SK-N-MC (cell line): ENCODE data around the gene KLHL15.

Experiments
- EZH2 ChIP-seq: fragments of 200-600 bp; sonication (generic); IDR thresholded peaks from one replicate; pipeline ENCODE4 v1.6.1; 2017; ENCODE audit warnings: antibody characterized with exemption
- FOXP2 ChIP-seq: optimal IDR thresholded peaks from 2 replicates; pipeline ENCODE3; 2011; ENCODE audit warnings: mild to moderate bottlenecking, moderate library complexity; ENCODE audit not compliant: insufficient read depth; ENCODE audit errors: extremely low read length, control extremely low read depth
- POLR2AphosphoS5 ChIP-seq: IDR thresholded peaks from 2 replicates; pipeline ENCODE4 v1.6.1; 2012; ENCODE audit warnings: mild to moderate bottlenecking, low read depth, low read length, borderline replicate concordance

DNA sequence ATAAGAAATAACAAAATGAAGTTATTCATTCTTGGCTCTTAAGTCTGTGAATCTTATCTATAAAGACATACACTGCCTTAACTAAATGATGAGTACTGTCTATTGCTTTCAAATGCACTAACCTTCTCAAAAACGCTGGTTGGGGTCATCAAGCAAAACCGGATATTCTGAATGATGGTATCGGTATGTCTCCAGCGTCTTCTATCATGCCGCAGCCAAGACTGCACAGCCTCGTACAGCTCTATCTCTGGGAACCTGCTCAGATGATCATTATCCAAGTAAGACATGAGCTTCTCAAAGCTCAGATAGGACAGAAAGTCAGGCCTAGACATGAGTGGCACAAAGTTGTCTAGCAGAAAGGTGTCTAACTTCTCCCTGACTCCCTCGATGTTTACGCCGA, 21.1 kb downstream of the KLHL15 start:
- no peak for TF ChIP-seq POLR2AphosphoS5
- no peak for TF ChIP-seq EZH2
- TF ChIP-seq FOXP2: no peak
